Fibroblast of the conjunctiva (primary cell): Measurements from ENCODE around the gene FKBP1A.
"Not testable (repeated sequence)": the region's sequence is repeated elsewhere in the genome, so short reads cannot be mapped to it uniquely, and the experiment has no call there.

ENCODE experiments used
- DNase-seq: peaks from one replicate; pipeline ENCODE4 v3.0.0-alpha.2; 2010; ENCODE audit warnings: low read depth

The FKBP1A gene

GRCh38 chr20:1417273-1417672, 24.4 kb upstream of the FKBP1A start:
- no peak for DNase-seq

GRCh38 chr20:1415667-1416468, 23.0 kb upstream of the FKBP1A start:
- peak; percentile 79 for DNase-seq

- no peak for DNase-seq
Observed at GRCh38 chr20:1414982-1415381, 22.1 kb upstream of the FKBP1A start.

GRCh38 chr20:1405801-1406200, 12.9 kb upstream of the FKBP1A start:
- DNase-seq = no peak

GRCh38 chr20:1403624-1404023, 10.8 kb upstream of the FKBP1A start:
- no peak for DNase-seq

GRCh38 chr20:1402149-1402548, 9.3 kb upstream of the FKBP1A start:
- no peak for DNase-seq

GRCh38 chr20:1401451-1401907, 8.6 kb upstream of the FKBP1A start:
- no peak for DNase-seq

- DNase-seq = not testable (repeated sequence)
Observed at GRCh38 chr20:1399678-1400366, 7.0 kb upstream of the FKBP1A start.

GRCh38 chr20:1398185-1398584, 5.3 kb upstream of the FKBP1A start:
- not testable (repeated sequence) for DNase-seq

GRCh38 chr20:1397710-1398109, 4.9 kb upstream of the FKBP1A start:
- no peak for DNase-seq

GRCh38 chr20:1396702-1397101, 3.8 kb upstream of the FKBP1A start:
- no peak for DNase-seq

GRCh38 chr20:1396264-1396663, 3.4 kb upstream of the FKBP1A start:
- DNase-seq = no peak

- DNase-seq = no peak
Observed at GRCh38 chr20:1394686-1395085, 1.8 kb upstream of the FKBP1A start.

GRCh38 chr20:1393507-1393882, 641 bp upstream of the FKBP1A start:
- DNase-seq = no peak

- no peak for DNase-seq
Observed at GRCh38 chr20:1392443-1392692, 486 bp downstream of the FKBP1A start.

- no peak for DNase-seq
Observed at GRCh38 chr20:1391640-1392442, 1.0 kb downstream of the FKBP1A start.

- DNase-seq = no peak
Observed at GRCh38 chr20:1390581-1391403, 2.1 kb downstream of the FKBP1A start.

- no peak for DNase-seq
Observed at GRCh38 chr20:1389703-1390580, 2.9 kb downstream of the FKBP1A start.

GRCh38 chr20:1388741-1389483, 3.9 kb downstream of the FKBP1A start:
- no peak for DNase-seq

- no peak for DNase-seq
Observed at GRCh38 chr20:1388253-1388652, 4.6 kb downstream of the FKBP1A start.
